Stimulated activated CD4-positive, alpha-beta T cell treated with anti-CD3 and anti-CD28 coated beads, Interleukin-15, amount 100 ng/mL, for 48 hours (primary cell): ENCODE data around the gene HTRA1.

Source experiments
- DNase-seq, 2 donors: peaks; one replicate each; pipeline ENCODE4 v3.0.0-alpha.2; 2020; ENCODE audit warnings: low read depth in 2 of 2

HTRA1 gene

DNA sequence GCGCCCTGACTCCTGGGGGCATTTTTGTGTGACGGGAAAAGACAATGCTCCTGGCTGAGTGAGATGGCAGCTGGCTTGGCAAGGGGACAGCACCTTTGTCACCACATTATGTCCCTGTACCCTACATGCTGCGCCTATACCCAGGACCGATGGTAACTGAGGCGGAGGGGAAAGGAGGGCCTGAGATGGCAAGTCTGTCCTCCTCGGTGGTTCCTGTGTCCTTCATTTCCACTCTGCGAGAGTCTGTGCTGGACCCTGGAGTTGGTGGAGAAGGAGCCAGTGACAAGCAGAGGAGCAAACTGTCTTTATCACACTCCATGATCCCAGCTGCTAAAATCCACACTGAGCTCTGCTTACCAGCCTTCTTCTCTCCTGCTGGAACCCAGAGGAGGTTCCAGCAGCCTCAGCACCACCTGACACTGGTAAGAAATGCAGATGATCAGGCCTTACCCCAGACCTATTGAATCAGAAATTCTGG lies 6.7 kb upstream of the HTRA1 start, which contains the start of gene ARMS2:
TSS of gene ARMS2 (plus strand) at position 51 of the 478 bp plus-strand sequence. CDS start at position 126, 75 bp downstream.
- no peak for DNase-seq

DNA sequence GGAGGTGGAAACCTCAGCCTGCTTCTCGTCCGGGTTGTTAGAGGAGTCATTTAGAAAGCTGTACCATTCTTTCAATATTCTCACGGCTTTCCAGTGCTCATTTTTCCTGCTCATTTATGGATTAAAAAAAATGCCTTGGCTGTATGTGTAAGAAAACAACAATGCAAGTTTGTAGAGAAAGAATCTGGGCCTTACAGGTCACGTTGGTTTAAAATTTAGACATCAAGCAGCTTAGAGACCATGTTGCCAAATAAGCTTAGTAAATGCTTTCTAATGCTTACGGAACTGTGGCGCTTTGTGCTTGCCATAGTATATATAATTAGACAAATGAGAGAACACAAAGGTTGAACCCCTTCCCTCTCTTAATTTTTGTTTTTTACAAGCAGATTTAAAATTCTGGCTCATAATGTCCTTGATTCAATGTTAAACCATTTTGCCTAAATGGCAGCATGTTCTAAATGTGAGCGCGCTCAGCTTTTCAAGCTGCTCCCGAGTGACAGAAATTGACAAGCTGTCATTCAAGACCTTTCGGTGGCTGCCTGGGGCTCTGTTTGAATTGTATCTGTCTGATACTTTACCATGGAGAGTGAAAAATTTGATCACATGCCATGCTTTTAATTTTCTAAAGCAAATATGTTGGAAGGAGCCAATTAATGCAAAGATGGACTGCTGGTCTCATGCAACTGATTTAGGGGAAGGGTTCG lies 5.8 kb upstream of the HTRA1 start:
- no peak for DNase-seq

DNA sequence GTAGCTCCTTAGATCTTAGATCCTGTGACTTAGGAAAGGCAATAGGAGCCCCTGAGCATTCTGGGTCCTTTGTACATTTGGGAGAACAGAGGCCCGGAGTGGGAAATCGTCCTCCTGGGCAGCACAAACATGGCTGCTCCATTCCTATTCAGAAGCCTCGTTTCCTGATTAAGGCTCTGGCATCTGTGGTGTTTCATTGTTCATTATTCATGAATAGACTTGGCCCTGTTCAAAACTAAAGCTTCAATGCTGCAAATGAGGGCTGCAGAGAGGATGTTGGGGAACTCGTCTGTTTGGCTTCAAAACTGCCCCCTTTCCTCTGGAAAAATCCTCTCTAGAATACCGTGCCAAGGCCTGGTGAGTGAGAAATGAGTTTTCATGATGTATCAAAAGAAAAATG lies 3.4 kb upstream of the HTRA1 start:
- DNase-seq = no peak

GRCh38 chr10:122458693-122459092 lies 2.7 kb upstream of the HTRA1 start:
- DNase-seq = no peak

- DNase-seq = no peak
These were observed 1.6 kb upstream of the HTRA1 start for GRCh38 chr10:122459561-122460273.

DNA sequence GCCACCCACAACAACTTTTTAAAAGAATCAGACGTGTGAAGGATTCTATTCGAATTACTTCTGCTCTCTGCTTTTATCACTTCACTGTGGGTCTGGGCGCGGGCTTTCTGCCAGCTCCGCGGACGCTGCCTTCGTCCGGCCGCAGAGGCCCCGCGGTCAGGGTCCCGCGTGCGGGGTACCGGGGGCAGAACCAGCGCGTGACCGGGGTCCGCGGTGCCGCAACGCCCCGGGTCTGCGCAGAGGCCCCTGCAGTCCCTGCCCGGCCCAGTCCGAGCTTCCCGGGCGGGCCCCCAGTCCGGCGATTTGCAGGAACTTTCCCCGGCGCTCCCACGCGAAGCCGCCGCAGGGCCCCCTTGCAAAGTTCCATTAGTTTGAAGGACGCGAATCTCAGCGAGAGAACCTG lies 461 bp upstream of the HTRA1 start:
- DNase-seq = no peak

DNA sequence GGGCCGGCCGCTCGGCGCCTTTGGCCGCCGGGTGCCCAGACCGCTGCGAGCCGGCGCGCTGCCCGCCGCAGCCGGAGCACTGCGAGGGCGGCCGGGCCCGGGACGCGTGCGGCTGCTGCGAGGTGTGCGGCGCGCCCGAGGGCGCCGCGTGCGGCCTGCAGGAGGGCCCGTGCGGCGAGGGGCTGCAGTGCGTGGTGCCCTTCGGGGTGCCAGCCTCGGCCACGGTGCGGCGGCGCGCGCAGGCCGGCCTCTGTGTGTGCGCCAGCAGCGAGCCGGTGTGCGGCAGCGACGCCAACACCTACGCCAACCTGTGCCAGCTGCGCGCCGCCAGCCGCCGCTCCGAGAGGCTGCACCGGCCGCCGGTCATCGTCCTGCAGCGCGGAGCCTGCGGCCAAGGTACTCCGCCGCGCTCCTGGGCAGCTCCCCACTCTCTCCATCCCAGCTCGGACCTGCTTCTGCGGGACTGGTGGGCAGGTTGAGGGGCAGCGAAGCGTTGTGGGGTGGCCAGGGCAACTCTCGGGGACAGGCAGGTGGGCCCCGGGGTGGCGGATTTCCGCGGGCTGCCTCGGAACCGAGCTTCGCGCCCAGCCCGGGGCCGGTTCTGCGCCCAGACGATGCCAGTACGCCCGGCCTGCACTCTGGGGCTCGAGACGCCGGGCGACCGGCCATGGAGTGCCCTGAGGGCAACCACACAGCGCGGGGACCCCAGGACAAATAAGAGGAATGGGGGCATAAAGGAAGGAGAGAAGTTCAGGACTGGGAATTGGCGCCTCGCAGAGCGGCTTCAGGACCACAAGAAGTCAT lies 578 bp downstream of the HTRA1 start:
- DNase-seq = no peak

DNA sequence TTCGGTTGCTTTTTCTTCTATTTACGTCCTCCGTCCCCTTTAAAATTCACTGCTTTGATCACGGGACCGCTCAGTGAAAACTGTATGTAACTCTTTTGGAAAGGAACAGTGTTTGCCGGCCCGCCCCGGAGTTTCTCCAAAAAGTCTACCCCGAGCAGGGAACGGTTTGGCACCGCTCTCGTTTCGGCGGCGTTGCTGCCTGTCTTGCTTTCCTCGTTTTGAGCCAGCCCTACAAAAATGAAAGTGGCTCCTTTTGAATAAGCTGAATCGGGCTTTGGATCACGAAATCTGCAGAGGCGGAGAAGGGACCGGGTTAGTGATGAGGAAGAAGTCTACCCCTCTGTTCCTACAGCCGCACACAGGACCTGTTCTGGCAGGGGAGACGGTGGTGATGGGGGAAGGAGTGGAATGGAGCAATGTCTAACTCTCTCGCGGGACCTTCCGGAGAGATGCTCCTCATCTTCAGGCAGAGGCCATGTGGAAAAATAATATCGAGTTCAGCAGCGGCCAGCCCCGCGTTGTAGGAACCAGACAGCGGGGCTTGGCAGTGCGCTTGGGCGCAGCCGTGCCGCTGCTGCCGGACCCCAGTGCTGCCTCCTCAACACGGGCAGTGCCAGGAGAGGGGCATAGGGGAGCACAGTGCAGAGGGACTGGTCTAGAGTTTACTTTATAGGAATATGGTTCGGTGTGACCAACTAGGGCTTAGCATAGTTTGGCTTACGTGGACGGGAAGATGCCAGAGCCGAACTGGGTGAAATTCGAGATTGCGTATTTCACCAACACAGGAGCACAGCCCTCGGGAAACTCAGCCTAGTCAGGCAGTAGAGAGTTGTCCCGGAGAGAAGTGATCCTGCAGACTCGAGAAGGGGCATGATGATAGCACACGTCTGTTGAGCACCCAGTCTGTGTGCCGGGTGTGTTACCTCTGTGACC lies 1.4 kb downstream of the HTRA1 start:
- DNase-seq = no peak

- DNase-seq = no peak
These were observed 2.3 kb downstream of the HTRA1 start for GRCh38 chr10:122463466-122464249.

DNA sequence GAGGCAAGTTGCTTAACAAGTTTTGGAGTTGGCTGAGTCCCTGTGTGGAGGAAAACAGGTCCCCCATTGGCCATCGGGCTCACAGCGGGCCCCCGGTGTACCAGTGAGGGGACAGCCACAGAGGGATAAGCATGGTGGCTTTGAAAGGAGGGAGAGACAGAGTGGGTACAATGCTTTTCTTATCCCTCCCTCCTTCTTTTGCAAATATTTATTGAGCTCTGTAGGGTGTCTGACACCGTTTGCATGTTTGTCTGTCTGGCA lies 2.8 kb downstream of the HTRA1 start:
- DNase-seq = no peak

- no peak for DNase-seq
These were observed 3.2 kb downstream of the HTRA1 start for GRCh38 chr10:122464586-122464985.

- no peak for DNase-seq
These were observed 4.2 kb downstream of the HTRA1 start for GRCh38 chr10:122465401-122466040.

GRCh38 chr10:122466951-122467381 lies 5.6 kb downstream of the HTRA1 start:
- DNase-seq = no peak

DNA sequence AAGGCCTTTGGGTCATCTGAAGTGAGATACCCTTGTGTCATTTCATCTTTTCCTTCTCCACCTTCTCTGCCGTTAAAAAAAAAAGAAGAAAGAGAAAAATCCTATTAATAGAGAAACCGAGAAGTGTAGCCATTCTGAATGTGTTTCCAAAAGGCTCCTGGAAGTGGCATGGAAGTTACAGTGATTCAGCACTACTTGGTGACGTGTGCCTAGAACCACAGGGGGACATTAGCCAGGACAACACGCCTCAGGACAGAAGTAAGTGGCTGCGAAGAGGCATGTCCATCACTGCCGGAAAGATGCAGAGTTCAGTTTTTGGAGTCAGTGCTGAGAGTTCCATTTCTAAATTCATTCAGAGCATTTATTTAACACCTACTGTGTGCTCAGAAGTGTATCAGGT lies 6.3 kb downstream of the HTRA1 start:
- DNase-seq = no peak

DNA sequence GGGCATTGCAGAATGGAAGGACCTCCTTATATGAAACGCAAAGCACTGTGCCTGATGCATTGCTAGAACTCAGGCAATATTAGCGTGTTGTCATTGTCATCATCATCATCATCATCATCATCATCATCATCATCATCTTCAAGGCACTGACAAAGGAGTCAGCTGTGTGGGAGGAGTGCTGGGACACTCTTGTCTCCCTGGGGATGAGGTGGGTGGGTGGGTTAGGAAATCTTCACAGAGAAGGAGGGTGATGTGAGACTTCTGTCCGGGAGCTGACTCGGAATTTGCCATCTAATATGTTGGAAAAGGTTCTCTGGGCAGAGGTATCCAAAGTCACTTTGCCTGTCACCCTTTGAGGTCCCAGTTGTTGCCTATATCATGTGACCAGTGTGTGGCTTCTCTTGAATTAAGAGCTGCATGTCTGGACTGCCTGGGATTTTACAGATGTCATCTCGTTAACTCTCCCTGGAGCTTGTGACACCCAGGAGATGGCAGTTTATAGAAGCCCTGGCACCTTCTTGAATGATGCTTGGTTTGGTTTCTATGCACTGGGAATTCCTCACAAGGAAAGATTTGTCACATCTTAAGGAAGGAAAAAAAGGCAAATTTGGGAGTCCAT lies 7.1 kb downstream of the HTRA1 start:
- no peak for DNase-seq

- DNase-seq = no peak
These were observed 7.8 kb downstream of the HTRA1 start for GRCh38 chr10:122468926-122469781.

DNA sequence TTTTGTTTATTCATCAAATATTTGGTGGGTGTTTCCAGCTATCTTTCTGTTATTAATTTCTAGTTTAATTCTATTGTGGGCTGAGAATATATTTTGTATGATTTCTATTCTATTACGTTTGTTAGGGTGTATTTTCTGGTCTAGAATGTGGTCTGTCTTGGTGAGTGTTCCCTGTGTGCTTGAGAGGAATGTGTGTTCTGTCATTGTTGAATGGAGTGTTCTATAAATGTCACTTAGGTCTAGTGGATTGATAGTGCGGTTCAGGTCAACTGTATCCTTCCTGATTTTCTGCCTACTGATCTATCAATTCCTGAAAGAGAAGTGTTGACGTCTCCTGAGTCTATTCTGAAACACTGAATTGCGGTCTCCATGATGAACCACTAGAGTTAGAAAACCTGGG lies 8.5 kb downstream of the HTRA1 start:
- no peak for DNase-seq

GRCh38 chr10:122471531-122472177 lies 10.3 kb downstream of the HTRA1 start:
- no peak for DNase-seq
